NCI-H2029 (cell line): ENCODE measurements around the gene ACTL6A.
A peak's percentile ranks its signal among the peaks of the same experiment; 100 is the strongest.

Experiments
- DNase-seq: peaks from one replicate; lab custom pipeline; 2025; lab: John Stamatoyannopoulos, UW

Gene ACTL6A

DNA sequence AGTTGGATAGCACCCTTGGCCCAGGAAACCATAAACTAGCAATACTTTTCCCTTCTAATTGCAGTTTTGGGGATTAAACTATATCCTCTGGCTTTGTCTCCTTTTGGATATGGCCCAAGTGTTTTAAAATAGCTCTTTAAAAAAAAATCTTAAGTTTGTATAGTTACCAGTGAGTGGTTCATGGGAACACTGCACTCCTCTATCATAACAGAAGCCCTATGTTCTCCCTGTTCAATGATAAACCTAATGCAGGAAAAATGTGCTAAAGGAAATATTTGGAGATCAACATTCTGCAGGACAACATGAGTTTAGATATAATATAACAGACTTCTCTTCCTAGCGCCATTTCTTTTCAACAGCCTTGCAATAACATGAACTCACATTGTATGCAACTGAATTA, 28.6 kb downstream of the ACTL6A start:
- no peak for DNase-seq

DNA sequence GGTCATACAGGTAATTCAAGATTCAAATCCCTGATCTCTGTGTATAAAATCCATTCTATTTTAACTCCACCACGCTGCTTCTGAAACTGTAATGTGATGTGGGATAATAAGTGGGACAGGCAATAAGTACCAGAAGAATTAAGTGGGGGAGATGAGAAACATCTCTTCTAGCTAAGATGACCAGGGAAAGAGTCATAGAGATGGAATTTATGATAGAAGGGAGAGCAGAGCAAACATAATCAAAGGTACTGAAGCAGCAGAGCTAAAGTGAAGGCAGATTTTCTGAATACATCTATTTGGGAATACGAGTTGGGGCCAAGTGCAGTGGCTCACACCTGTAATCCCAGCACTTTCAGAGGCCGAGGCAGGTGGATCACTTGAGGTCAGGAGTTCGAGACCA, 36.8 kb downstream of the ACTL6A start:
- no peak for DNase-seq

DNA sequence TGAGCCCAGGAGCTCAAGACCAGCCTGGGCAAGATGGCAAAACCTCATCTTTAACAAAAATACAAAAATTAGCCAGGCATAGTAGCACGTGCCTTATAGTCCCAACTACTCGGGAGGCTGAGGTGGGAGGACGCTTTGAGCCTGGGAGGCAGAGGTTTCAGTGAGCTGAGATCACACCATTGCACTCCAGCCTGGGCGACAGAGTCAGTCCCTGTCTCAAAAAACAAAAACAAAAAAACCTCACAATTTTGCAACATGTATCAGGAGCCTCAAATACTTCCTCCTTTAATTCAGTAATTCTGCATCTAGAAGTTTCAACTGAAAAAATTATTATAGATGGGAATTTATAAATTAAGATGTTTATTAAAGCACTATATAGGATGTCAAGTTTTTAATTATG, 40.6 kb downstream of the ACTL6A start:
- no peak for DNase-seq

DNA sequence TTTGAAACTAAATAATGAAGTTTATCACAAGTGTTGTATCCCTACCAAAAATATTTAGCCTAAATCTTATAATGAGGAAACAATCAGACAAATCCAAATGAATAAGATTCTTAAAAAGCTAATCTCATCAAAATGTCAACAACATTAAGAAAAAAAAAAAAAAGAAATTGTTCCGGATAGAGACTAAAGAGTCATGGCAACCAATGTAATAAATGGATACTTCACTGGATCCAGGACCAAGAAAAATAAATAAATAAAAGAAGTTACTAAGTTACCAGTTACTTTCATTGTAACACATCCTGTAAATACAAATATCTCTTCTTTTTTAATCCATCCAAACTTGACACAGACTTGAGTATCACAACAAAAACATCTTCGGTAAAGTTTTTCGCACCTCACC, 41.1 kb downstream of the ACTL6A start:
- no peak for DNase-seq

DNA sequence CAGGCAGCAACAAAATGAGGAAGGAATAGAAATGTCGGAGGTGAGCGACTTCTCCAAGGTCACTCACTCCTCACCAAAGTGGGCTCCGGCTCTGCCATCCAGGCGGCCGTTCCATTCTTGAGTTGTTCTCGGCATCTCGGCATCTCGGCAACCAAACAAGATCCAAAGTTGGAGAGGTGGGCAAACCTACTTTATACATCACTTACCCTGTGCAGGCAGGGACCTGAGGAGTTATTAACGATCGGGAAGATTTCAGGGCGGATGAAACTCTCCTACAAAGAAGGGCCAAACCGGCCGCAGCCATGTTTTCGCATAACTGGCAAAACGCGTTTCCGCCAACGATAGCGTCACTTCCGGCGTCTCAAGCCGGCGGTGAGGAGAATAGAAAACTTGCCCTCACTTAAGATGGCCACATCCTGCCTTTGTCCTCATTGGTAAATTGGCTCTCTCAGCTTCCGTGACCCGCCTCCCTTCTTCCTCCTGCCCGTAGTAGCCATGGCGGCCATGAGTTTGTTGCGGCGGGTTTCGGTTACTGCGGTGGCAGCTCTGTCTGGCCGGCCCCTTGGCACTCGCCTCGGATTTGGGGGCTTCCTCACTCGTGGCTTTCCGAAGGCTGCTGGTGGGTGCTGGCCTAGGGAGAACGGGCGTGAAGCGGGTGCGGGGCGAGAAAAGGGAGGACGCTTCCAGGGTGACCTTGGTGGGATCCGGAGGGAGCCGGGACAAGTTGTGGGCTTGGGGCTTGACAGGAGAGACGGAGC, 41.8 kb downstream of the ACTL6A start, which contains the start of the genes MRPL47 and NDUFB5:
MRPL47 (minus strand) TSS at position 318 of the 758 bp plus-strand sequence; CDS start at position 304, 14 bp downstream.
NDUFB5 (plus strand) TSS at position 474 of the 758 bp plus-strand sequence; CDS start at position 496, 22 bp downstream.
- DNase-seq: peak; percentile 98

DNA sequence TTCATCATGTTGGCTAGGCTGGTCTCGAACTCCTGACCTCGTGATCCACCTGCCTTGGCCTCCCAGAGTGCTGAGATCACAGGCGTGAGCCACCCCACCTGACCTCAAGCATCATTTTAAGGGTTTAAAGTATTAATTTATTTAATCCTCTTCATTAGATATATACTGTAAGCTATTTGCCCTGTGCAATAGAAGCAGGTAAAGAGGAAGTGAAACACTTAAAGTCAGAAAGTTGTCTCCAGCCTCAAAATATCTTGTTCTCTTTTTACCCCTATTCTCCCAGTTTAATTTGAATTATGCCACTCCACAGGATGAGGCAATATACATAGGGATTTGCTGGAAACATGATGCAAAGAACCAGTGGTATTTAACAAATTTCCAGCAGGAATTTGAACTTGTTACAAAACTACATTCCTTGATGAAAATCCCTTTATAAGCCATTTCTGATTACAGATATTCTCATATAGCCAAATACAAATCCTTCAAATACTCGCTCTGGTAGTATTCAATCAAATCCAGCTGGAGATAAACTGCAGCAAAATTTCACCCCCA, 43.9 kb downstream of the ACTL6A start:
- DNase-seq: no peak

DNA sequence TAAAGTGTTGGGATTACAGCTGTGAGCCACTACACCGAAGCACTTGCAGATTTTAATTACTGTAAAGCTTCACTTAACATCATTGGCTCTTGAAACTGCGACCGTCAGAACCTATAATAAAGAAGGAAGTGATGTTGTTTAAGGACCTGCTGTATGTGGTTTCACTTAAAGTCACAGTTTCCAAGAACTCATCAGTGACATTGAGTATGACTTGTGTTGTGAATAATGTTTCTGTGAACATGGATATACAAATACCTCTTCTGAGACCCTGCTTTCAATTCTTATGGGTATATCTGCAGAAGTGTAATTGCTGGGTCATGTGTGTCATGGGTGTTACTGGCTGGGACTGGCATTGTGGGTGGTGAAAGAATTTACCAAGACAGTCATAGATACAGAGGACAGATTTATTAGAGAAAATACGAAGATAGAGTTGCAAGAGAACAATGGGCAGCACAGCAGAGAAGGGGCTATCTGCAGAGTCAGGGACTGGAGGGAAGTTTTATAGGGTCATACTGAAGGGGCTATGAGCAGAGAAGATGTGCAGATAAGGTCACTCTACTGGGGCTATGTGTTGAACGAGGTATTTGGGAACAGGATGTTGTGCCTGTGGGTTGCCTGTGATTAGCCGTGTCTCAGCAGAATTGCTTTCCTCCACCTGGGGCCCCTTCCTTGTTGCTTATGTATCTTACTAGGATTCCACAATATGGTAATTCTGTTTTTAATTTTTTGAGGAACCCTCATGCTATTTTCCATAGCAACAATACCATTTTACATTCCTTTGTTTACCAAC, 46.4 kb downstream of the ACTL6A start:
- no peak for DNase-seq

DNA sequence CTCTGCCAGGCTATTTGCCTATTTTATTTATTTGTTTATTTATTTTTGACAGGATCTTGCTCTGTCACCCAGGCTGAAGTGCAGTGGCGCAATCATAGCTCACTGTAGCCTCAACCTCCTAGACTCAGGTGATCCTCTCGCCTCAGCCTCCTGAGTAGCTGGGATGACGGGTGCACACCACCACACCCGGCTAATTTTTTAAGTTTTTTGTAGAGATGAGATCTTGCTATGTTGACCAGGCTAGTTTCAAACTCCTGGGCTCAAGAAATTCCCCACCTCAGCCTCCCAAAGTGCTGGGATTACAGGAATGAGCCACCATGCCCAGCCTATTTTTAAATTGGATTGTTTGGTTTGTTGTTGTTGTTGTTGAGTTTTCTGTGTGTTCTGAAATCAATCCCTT, 47.3 kb downstream of the ACTL6A start:
- DNase-seq: no peak

DNA sequence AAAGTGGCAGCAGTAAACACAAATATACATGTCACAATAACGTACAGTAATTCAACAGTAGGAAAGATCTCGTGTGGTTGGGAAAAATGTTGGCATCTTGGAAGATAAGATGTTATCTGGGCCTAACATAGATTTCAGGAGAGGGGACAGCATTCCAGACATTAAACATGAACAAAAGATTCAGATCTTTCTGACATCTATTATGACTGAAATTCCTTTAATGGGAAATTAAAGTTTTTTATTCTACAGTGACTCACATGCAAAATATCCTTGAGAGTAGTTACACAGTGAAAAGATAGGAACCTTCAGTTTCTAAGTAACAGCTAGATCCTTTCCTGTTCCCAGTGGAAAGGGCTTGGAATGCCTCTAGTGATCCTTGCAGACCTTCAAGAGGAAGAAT, 51.1 kb downstream of the ACTL6A start:
- DNase-seq: no peak

DNA sequence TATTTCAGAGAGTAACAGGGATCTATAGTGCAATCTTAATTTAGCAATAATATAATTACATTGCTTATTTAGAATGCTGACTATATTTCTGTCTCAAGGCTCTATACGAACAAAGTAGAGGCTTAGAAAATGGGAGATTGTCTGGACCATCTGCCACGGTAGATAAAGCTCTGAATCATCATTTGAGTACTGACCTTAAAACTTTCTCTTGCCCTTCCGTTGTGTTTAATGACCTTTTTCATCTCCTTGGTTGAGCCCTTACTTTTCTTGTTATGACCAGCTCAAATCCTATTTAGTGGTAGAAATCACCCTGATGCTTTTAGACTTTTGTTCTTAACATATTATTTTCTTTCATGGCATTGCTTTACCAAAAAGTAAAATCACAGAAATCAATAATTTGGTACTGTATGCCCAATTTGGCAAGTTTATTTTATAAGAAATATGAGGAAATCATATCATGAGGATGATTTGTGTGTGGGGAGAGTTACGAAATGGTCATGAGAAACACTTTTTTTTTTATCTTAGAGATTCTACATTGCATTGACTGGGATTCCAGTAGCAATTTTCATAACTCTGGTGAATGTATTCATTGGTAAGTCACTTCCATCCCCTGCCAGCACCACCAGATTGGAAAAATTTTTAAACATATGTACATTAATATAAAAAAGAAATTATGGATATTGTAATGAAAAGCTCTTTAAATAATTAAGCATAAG, 52.9 kb downstream of the ACTL6A start:
- DNase-seq: no peak

DNA sequence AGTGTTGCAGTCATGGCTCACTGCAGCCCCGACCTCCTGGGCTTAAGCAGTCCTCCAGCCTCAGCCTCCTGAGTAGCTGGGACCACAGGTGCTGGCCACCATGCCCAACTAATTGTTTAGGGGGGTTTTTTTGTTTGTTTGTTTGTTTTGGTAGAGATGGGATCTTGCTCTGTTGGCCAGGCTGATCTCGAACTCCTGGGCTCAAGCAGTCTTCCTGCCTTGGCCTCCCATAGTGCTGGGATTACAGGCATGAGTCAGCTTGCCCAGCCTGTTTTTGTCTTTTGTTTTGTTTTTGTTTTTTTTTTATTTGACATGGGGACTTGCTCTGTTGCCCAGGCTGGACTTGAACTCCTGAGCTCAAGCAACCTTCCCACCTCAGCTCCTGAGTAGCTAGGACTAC, 59.3 kb downstream of the ACTL6A start:
- DNase-seq: no peak

DNA sequence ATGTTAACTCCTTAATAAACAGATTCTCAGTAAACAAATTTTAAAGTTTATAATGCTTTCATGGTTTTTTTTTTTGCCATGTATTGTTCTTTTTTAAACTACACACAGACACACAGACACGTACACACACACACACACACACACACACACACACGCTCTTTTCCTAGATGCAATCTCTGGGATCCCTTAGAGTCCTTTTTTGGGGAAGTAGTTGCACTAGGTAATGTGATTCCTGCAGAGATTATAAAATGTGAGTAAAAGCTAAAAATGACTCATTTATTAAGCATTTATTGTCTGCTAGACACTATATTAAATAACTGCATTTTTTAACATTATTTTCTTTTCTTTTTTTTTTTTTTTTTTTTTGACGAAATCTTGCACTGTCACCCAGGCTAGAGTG, 61.7 kb downstream of the ACTL6A start:
- DNase-seq: no peak

DNA sequence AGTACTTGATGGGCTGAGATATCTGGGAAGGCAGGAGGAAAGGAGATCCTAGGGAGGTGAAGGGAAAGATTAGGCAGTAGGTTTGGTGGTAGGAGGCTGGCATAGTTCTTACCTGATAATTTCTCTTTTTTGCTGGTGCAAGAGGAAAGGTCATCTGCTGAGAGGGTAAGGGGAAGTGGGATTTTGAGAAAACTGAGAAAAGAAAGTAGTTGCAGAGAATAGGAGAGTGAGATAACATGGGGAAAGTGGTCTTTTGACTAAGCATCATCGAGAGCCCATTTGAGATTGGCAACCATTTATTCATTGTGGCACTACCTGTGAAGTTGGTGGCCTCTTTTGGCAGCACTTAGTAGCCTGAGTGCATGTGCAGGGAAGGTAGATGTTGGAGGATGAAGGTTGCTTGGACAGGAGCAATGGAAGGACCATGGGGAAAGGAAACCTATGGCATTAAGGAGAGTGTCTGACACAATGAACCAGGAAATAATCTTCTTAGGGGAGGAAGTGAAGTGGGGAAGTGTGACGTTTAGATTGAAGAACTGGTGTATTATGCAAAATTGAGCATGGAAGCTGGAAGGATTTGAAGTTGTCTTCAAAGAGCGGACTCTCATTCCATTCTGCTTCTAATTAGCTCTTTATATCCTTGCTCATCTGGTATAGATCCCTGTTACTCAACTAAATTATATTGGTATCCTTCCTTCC, 68.2 kb downstream of the ACTL6A start:
- DNase-seq: no peak
